Suprapubic skin (tissue), 4 donors: ENCODE measurements around the gene DNAJB12. TPM values are rescaled to one million over a fixed set of nuclear protein-coding genes. Genes with fewer than 3 reads are reported as not detected.

Experiments
- DNase-seq, 2 donors: peaks; one replicate each; pipeline ENCODE4 v3.0.0-alpha.2; 2019; ENCODE audit warnings: low spot score in 2 of 2
- H3K27ac ChIP-seq: fragments of 200-600 bp; sonication (generic); one replicate; pipeline ENCODE4 v1.5.1; 2019
- H3K27me3 ChIP-seq: fragments of 200-600 bp; sonication (generic); one replicate; pipeline ENCODE4 v1.5.1; 2019
- H3K36me3 ChIP-seq: fragments of 200-600 bp; sonication (generic); one replicate; pipeline ENCODE4 v1.5.1; 2019
- H3K4me1 ChIP-seq: fragments of 200-600 bp; sonication (generic); one replicate; pipeline ENCODE4 v1.5.1; 2019
- H3K4me3 ChIP-seq: fragments of 200-600 bp; sonication (generic); one replicate; pipeline ENCODE4 v1.5.1; 2019; ENCODE audit warnings: mild to moderate bottlenecking
- H3K9me3 ChIP-seq: fragments of 200-600 bp; sonication (generic); one replicate; pipeline ENCODE4 v1.5.1; 2019
- EP300 ChIP-seq: sonication (generic); formaldehyde crosslinking; IDR thresholded peaks from one replicate; pipeline ENCODE4 v1.6.1; 2017; ENCODE audit warnings: antibody characterized with exemption
- POLR2A ChIP-seq, 2 donors: fragments of 450-650 bp; IDR thresholded peaks; one replicate each; pipeline ENCODE4 v1.6.1; 2017; ENCODE audit warnings: antibody characterized with exemption in 2 of 2, mild to moderate bottlenecking in 2 of 2, moderate library complexity in 2 of 2
- POLR2AphosphoS5 ChIP-seq, 3 donors: sonication (generic); formaldehyde crosslinking; IDR thresholded peaks; one replicate each; pipeline ENCODE4 v1.6.1; 2017; ENCODE audit warnings: antibody characterized with exemption in 3 of 3
- WGBS: methylation state at CpG from one replicate; pipeline ENCODE4 v1.1.5; 2018; 5-methylcytosine and 5-hydroxymethylcytosine counted together
- total RNA-seq, 4 donors: library from RNA; depleted of rRNA; stranded (reverse); fragments of >200 nt; gene quantifications; one replicate each; pipeline ENCODE4 v1.1.0, GENCODE V29; 2016
- TF ChIP-seq, protein P1 (sequence below), 2 donors: fragments of 200-600 bp in 1 of 2; fragments of 450-650 bp in 1 of 2; sonication (generic) in 1 of 2; IDR thresholded peaks; one replicate each; pipeline ENCODE4 v1.5.1; 2016 to 2019; ENCODE audit warnings: antibody characterized with exemption in 2 of 2, mild to moderate bottlenecking in 1 of 2, moderate library complexity in 1 of 2

The DNAJB12 gene
- total RNA-seq, 4 donors from 2014 or later = 44.0 to 61.8 (median 46.7) TPM

DNA sequence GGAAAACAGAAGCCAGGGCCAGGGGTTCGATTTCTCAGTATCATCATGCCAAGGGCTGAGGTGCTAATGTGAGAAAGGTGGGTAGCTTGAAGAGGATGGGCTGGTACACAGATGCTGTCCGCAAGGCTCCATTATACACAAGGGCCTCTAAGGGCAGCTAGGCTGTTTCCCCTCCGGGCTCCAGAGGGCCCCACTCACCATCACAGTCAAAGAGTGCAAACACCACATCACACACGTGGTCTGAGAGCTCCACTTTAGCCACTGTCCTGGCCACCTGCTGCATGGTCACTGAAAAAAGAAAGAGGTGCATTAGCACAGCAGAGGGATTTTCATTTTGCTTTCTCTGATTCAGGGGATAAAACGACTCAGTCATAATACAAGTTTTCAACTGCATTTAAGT is 20.9 kb upstream of the DNAJB12 start:
- H3K4me1 ChIP-seq = no peaks in the 10 kb centered on the region
- no peaks in the 10 kb centered on the region for H3K9me3 ChIP-seq
- 70% methylated on average over 5 of the region's 5 CpGs for WGBS
- peaks cover 20% of the 10 kb centered on the region for H3K36me3 ChIP-seq
- TF ChIP-seq POLR2A (IDR thresholded peaks at IDR 0.05) (no peak), EP300 (no peak), POLR2AphosphoS5 (IDR thresholded peaks at IDR 0.05) (no peak)
- TF ChIP-seq, protein P1, sequence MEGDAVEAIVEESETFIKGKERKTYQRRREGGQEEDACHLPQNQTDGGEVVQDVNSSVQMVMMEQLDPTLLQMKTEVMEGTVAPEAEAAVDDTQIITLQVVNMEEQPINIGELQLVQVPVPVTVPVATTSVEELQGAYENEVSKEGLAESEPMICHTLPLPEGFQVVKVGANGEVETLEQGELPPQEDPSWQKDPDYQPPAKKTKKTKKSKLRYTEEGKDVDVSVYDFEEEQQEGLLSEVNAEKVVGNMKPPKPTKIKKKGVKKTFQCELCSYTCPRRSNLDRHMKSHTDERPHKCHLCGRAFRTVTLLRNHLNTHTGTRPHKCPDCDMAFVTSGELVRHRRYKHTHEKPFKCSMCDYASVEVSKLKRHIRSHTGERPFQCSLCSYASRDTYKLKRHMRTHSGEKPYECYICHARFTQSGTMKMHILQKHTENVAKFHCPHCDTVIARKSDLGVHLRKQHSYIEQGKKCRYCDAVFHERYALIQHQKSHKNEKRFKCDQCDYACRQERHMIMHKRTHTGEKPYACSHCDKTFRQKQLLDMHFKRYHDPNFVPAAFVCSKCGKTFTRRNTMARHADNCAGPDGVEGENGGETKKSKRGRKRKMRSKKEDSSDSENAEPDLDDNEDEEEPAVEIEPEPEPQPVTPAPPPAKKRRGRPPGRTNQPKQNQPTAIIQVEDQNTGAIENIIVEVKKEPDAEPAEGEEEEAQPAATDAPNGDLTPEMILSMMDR (IDR thresholded peaks at IDR 0.05) = no peak
- H3K27ac ChIP-seq = no peak overlapping the region
- no peaks in the 10 kb centered on the region for H3K27me3 ChIP-seq
- no peak for DNase-seq
- no peak overlapping the region for H3K4me3 ChIP-seq

DNA sequence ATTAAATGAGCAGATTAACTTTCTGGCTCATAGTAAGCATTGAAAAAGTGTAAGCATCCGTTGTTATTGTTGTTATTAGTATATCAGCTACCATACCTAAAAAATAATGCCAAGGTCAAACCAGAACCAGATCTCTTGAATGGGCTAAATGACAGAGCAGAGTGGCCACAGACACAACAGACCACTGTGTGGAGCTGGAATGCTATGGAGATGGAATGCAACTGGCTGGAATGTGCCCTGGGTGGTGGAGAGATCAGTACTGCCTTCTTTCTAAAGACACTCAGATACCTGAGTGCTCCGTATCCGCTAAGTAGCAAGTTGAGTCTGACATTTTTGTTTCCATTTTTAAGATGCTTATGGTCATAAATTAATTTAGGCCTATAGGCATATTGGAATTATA is 20.5 kb upstream of the DNAJB12 start:
- no peak for DNase-seq
- no peaks in the 10 kb centered on the region for H3K27me3 ChIP-seq
- no peak overlapping the region for H3K27ac ChIP-seq
- 96% methylated on average over 3 of the region's 3 CpGs for WGBS
- TF ChIP-seq EP300 (no peak), POLR2A (IDR thresholded peaks at IDR 0.05) (no peak), POLR2AphosphoS5 (IDR thresholded peaks at IDR 0.05) (no peak)
- TF ChIP-seq, protein P1 (IDR thresholded peaks at IDR 0.05) = no peak
- no peaks in the 10 kb centered on the region for H3K4me1 ChIP-seq
- H3K36me3 ChIP-seq = peaks cover 20% of the 10 kb centered on the region
- H3K4me3 ChIP-seq = no peak overlapping the region
- H3K9me3 ChIP-seq = no peaks in the 10 kb centered on the region

DNA sequence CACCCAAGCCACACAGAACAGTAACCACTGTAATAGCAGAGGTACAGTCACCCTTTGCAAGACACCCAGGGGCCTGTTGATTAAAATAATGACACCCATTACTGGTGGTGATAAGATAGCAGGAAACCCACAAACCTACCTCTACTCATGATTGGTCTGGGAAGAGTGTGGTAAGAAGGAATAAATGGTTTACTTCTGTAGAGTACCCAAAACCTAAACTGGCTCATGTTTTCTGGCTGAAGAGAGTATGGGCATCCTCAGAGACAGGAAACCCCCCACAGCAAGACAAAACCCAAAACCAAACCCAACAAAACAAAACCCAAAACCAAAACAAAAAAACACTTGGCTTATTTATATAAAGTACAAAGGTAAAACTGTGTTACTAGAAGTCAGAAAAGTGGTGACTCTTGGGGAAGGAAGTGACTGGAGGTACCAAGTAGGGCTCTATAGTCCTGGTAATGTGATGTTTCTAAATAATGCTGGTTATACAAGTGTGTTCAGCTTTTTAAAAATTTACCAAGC is 15.5 kb upstream of the DNAJB12 start:
- no peaks in the 10 kb centered on the region for H3K4me1 ChIP-seq
- TF ChIP-seq EP300 = no peak
- no peak for TF ChIP-seq POLR2AphosphoS5 (IDR thresholded peaks at IDR 0.05)
- TF ChIP-seq POLR2A (IDR thresholded peaks at IDR 0.05) = no peak
- TF ChIP-seq, protein P1 (IDR thresholded peaks at IDR 0.05) = no peak
- peaks cover 36% of the 10 kb centered on the region for H3K36me3 ChIP-seq
- H3K9me3 ChIP-seq = no peaks in the 10 kb centered on the region
- no peak overlapping the region for H3K4me3 ChIP-seq
- no peak overlapping the region for H3K27ac ChIP-seq
- H3K27me3 ChIP-seq = no peaks in the 10 kb centered on the region
- no peak for DNase-seq

DNA sequence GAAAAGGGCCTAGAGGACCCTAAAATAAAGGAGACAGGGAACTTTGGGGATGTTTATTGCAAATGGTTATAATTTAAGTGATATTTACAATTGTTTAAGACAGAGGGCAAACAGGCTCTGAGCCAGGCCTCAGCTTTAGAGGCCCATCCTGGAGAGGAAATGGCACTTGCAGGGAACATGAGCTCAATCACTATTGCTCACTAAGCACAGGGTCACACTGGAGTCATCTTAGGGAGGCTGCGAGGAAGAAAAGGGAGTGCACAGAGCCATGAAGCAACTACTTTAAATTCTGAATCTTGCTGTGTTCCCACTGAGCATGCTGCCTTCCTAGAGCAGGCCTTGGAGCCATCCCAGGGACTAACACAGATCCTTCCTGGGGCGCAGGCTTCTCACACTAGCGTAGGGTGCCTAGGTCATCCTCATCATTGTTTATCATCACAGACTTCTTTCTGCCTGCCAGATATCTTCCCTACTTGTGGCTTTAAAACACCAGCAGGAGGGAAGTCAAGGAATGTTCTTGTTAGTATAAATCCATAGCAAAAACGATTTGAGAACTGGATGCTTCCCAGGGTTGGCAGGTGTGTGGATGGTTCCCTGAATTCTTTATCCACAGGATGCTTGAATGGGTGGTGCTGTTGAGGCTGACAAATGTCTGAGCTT is 12.7 kb upstream of the DNAJB12 start:
- WGBS = 85% methylated on average over 4 of the region's 4 CpGs
- Histone ChIP-seq H3K27ac (no peak overlapping the region), H3K9me3 (no peaks in the 10 kb centered on the region), H3K4me3 (no peak overlapping the region), H3K36me3 (peaks cover 26% of the 10 kb centered on the region), H3K27me3 (no peaks in the 10 kb centered on the region), H3K4me1 (peaks cover 12% of the 10 kb centered on the region)
- no peak for DNase-seq
- TF ChIP-seq, protein P1 (IDR thresholded peaks at IDR 0.05) = no peak
- TF ChIP-seq POLR2A (IDR thresholded peaks at IDR 0.05) = no peak

DNA sequence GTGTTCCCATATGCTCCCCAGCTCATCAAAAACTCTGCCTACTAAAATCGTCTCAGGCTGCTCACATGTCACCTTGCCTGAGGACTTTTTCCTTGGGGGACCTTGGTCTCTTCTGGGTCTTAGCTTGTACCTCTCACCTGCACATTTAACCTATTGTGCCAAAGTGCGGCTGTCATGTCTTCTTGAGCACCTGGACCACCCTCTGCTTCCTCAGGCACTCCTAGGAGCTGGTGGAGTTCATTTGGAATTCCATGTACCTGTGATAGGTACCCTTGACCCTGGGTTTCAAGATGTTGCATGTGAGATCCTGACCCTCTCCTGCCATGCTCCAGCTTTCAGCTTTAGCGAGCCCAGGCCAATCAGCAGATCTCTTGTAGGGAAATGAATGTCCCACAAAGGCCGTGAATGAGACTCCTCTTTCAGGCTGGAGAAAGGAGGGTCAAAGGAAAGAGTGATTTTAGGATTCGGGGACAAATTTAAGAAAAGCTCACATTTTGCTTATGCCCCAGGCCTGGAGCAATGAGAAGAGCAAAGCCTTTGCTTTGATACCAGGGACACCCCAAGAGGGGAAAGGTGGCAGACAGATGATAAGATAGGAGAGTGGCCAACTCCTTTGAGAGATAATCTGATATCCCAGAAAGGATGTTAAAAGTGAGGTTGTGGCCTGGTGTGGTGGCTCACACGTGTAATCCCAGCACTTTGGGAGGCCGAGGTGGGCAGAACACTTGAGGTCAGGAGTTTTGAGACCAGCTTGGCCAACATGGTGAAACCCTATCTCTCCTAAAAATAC is 10.6 kb upstream of the DNAJB12 start:
- H3K4me3 ChIP-seq = no peak overlapping the region
- peak in 1 of 2 donors; percentile 24 for DNase-seq
- no peaks in the 10 kb centered on the region for H3K27me3 ChIP-seq
- H3K9me3 ChIP-seq = no peaks in the 10 kb centered on the region
- WGBS = 84% methylated on average over 7 of the region's 7 CpGs
- H3K36me3 ChIP-seq = peaks cover 21% of the 10 kb centered on the region
- no peak overlapping the region for H3K27ac ChIP-seq
- peaks cover 12% of the 10 kb centered on the region for H3K4me1 ChIP-seq
- no peak for TF ChIP-seq POLR2AphosphoS5 (IDR thresholded peaks at IDR 0.05)
